Sciatic nerve (tissue), 2 donors: ENCODE measurements around the gene LRSAM1. TPM values are rescaled to one million over a fixed set of nuclear protein-coding genes. Genes with fewer than 3 reads are reported as not detected.

ENCODE experiments used
- ATAC-seq: fragments of 200-7000 bp; cut with Tn5 transposase; one replicate; pipeline ENCODE4 v1.9.1; 2020; ENCODE audit warnings: mild to moderate bottlenecking, moderate library complexity
- DNase-seq: peaks from one replicate; pipeline ENCODE4 v3.0.0-alpha.2; 2020; ENCODE audit warnings: low spot score
- intact Hi-C: fragments of 100-400 bp; cut with DNase I; formaldehyde crosslinking; loops from one replicate; pipeline ENCODE4 v1.14.2; 2022
- total RNA-seq: library from RNA; stranded (reverse); fragmentation: NEBNext Ultra II Directional; extraction: Animal tissue kit (Norgen Biotek cat#: 25700); gene quantifications from one replicate; pipeline ENCODE4 v1.2.1, GENCODE V29; 2021
- donor health status: DM: no; HTN: no; CAD: no.
- donor health status: DM: no; HTN: no; CAD: no.

Gene LRSAM1
- total RNA-seq, 1 donor from 2014 or later: 27.0 TPM

DNA sequence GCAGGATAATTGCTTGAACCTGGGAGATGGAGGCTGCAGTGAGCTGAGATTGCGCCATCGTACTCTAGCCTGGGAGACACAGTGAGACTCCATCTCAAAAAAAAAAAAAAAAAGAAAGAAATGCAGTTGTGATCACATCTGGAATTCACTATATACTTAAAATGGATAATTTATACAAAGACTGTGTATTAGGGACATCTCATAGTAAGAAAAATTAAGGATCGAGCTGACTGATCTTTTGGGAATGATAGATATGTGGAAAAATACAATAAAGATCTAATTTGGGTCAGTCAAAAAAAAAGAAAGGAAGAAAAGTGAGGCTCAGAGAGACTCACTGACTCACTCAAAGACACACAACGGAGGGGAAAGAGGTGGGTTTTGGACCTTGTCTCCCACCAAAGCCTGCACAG is 87.5 kb downstream of the LRSAM1 start:
- intact Hi-C loops: no loop called here
- no peak for DNase-seq
- no peak for ATAC-seq

- DNase-seq (no peak), ATAC-seq (no peak)
- intact Hi-C loops: no loop called here
These were observed 88.1 kb downstream of the LRSAM1 start for GRCh38 chr9:127539259-127539981.

DNA sequence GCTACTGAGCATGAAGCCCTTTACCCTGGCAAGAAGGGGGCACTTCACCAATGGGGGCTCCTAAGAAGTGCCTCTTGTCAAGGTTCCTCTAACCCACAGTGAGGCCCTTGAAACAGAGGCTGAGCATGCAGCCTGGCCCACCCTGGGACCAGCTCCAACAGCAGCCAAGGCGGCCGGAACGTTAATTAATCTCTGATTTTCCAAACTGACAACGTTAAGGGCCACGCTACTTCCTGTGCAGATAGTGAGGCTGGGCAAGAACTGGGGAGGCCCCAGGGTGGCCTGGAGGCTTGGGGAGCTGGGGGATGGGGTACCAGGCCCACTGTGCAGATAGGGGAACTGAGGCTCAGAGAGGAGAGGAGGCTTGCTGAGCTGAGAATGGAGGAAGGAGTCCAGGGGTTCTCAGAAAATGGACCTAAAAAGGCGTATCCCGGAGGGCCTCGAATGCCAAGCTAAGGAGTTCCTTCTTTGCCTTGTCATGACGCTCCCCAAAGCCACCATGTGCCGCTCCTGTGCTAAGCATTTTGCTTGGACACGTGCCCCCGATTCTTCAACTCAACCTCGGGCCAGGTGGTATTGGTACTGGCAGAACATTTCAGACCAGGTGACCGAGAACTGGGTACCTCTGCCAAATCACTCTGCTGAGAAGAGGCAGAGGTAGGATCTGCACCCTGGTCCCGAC is 88.8 kb downstream of the LRSAM1 start:
- ATAC-seq (no peak), DNase-seq (no peak)
- intact Hi-C loops: no loop called here

GRCh38 chr9:127540664-127541041 is 89.3 kb downstream of the LRSAM1 start:
- DNase-seq (no peak), ATAC-seq (no peak)
- intact Hi-C loops: no loop called here

DNA sequence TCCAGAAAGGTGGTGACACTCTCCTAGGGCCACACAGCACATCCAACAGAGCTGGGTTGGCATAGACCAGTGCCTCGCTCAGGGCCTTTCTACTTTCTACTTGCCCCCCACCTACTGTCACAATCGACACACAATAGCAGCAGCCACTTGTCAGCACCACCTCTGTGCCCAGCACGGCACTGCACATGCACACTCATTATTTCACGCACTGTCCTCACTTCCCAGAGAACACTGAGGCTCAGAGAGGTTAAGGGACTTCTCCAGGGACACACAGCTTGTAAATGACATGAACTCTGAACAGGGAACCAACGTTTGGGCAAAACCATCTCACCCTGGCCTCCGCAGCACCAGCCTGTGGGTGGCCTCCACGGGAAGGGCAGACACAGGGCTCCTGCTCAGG is 89.9 kb downstream of the LRSAM1 start:
- intact Hi-C loops: no loop called here
- no peak for ATAC-seq
- DNase-seq: no peak

DNA sequence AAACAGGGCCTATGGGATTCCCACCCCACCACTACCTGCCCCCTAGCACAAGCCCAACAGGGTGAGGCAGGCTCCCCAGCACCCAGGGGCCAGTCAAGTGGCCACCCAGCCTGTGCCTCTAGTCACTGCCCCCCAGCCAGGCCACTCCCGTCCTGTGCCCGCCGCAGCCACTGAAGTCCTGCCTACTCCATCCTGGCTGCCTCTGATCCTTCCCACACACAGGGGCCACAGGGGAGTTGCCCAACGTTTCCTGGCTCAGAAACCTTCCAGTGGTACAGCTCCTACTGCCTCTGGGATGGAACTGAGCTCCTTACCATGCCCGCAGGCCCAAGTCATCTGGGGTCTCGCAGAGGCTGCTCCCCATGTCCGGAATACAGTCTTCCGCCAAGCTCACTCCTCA is 90.6 kb downstream of the LRSAM1 start:
- DNase-seq (peak; percentile 83), ATAC-seq (peak; percentile 82)
- intact Hi-C loops: no loop called here

- DNase-seq (no peak), ATAC-seq (peak; percentile 11)
- intact Hi-C loops: no loop called here
These were observed 91.9 kb downstream of the LRSAM1 start for GRCh38 chr9:127543221-127543620.

DNA sequence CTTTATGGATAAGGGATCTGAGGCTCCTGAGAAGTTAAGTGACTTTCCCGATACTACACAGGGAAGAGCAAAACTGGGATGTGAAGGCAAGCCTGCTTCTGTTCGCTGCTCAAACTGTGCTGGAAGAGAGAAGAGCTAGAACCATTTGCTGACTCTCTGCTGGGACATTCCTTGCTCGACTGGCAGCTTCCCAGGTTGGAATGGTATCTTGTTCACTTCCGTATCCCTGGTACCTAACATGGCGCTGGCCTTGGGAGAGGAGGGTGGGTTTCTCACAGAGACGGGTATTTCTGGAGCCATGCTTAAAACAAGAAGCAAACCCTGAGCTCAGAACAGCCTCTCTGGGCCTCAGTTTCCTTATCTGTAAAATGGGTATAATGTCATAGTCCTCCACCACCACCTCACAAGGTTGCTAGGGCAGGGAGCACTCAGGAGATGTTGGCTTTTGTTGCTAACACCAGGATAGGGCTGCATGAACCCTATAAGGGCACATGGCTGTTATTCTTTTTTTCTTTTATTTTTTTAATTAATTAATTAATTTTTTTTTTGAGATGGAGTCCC is 92.7 kb downstream of the LRSAM1 start:
- no peak for DNase-seq
- intact Hi-C loops: no loop called here
- ATAC-seq: no peak

- peak; percentile 84 for DNase-seq
- intact Hi-C loops: no loop called here
- peak; percentile 61 for ATAC-seq
These were observed 94.2 kb downstream of the LRSAM1 start for GRCh38 chr9:127545196-127546124.

DNA sequence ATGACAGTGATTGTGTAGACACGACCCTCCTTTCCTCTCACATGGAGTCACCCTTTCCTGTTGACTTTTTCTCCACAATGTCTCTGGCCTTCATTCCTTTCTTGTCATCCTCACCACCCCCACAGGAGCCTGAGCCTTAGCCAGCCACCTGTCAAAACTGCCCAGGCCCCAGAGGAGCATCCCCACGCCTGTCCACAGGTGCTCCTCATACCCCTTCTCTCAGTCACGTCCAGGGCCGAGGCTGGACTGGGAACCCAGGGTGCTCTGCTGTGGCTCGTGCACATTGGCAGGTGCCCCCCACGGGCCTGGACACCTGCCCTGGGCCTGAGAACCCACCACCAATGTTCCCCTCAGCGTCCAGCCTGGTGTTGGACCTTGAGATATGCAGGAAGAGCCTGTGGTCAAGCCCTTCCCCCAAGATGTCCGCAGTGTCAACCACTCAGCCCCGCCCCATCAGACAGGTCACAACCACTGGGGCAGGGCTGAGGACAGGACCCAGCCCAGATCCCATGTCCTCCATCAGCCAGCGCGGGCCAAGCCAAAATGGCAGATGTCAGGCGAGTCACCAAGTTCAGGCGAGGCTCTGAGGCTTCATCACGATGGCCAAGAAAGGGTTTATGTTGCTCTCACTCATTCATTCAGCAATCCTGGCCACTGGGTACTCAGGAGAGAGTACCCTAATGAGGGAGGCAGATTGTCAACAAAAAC is 95.0 kb downstream of the LRSAM1 start:
- ATAC-seq: no peak
- no peak for DNase-seq

DNA sequence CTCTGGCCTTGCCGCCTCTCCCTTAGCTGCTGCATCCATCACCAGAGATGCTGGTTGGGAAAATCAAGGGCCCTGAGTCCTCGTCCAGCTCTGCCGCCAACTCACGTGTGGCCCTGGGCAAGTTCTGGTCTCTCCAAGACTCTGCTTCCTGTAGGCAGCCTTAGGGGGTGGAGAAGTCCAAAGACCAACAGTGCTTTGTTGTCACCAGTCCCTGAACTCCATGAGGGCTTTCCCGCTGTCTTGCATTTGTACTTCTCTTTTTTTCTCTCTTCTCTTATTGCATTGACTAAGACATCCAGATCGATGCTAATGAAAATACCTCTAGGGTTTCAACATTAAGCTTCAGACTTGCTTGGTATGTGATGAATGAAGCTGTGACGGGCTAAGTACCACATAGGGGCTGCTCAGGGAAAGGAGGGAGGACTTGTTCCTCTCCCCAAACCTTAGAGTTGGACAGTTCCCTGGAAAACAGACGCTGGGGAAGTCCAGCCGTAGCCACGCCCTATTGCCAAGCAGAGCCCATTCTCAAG is 97.1 kb downstream of the LRSAM1 start:
- ATAC-seq: no peak
- no peak for DNase-seq
- intact Hi-C loops: no loop called here

More for the DNA sequence above, 95.0 kb downstream of the LRSAM1 start:
- intact Hi-C loops: no loop called here

GRCh38 chr9:127549218-127549617 is 97.9 kb downstream of the LRSAM1 start:
- no peak for ATAC-seq
- intact Hi-C loops: no loop called here
- DNase-seq: no peak

GRCh38 chr9:127549751-127550150 is 98.4 kb downstream of the LRSAM1 start:
- intact Hi-C loops: no loop called here
- ATAC-seq: no peak
- no peak for DNase-seq

DNA sequence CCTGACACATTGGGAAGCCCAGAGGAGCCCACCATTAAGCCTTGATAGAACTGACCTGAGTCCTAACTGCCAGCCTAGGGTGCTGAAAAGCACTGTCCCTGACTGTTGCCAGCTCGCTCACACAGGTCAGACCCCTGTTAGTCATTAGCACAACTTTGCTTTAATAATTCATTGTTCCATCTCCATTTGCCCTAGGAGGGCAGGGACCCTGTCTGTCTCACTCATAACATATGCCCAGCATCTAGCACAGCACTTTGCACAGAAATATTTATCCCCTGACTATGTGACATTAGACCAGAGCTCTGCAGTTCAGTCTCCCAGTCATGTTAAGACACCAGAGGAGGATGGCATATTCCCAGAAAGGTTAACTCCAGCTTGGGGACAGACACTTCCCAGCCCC is 99.0 kb downstream of the LRSAM1 start:
- ATAC-seq (no peak), DNase-seq (no peak)
- intact Hi-C loops: no loop called here

- intact Hi-C loops: no loop called here
- ATAC-seq: peak; percentile 11
These were observed 99.4 kb downstream of the LRSAM1 start for GRCh38 chr9:127550751-127551150.

More at GRCh38 chr9:127550751-127551150, 99.4 kb downstream of the LRSAM1 start:
- no peak for DNase-seq
